Measurements from ENCODE around the gene ARHGEF3. TPM values are rescaled to one million over a fixed set of nuclear protein-coding genes. Genes with fewer than 3 reads are reported as not detected.

The ARHGEF3 gene
- total RNA-seq, 1 experiment from 2014 or later: 10.2 TPM

DNA sequence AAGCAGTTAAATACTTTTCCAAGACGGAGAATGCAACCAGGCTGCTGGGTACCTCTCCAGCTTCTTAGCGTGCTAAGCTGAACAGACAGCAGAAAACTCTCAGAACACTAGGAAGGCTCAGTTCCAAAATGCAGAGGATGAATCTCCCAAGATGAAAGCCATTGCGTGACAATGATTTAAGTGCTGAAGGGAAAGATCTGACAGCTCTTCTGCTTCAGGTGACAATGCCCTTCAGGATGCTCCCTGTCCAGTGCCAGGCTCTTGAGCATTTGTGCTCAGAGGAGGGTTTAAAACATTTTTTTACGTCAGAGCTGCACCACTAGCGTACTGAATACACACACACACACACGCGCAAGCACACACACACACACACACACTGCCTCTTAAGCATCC is 26.3 kb downstream of the ARHGEF3 start:
- no peaks in the 10 kb centered on the region for H3K9me3 ChIP-seq
- no peaks in the 10 kb centered on the region for H3K4me1 ChIP-seq
- Mint-ChIP-seq H3K4me1 (ENCODE audit: low read depth, unreplicated experiment) (no peaks in the 10 kb centered on the region), H3K4me3 (ENCODE audit: unreplicated experiment) (no peak overlapping the region), H3K36me3 (ENCODE audit: insufficient read depth, unreplicated experiment) (peaks cover 6% of the 10 kb centered on the region), H3K27me3 (ENCODE audit: insufficient read depth, unreplicated experiment) (no peaks in the 10 kb centered on the region), H3K9me3 (ENCODE audit: unreplicated experiment) (no peaks in the 10 kb centered on the region), H3K27ac (ENCODE audit: unreplicated experiment) (no peak overlapping the region)
- ChIA-PET POLR2A (no interaction called here), CTCF (interaction anchor here (1.0 kb wide), 1 partner anchor 26 kb away, joined by 3 read pairs; the partner anchor contains the start of gene ARHGEF3)
- H3K27me3 ChIP-seq (replicated peaks; ENCODE audit: control insufficient read depth, insufficient read depth, low read length): no peaks in the 10 kb centered on the region
- BruUV-seq (replicated peaks): no TSS peak
- TF ChIP-seq, protein P1, sequence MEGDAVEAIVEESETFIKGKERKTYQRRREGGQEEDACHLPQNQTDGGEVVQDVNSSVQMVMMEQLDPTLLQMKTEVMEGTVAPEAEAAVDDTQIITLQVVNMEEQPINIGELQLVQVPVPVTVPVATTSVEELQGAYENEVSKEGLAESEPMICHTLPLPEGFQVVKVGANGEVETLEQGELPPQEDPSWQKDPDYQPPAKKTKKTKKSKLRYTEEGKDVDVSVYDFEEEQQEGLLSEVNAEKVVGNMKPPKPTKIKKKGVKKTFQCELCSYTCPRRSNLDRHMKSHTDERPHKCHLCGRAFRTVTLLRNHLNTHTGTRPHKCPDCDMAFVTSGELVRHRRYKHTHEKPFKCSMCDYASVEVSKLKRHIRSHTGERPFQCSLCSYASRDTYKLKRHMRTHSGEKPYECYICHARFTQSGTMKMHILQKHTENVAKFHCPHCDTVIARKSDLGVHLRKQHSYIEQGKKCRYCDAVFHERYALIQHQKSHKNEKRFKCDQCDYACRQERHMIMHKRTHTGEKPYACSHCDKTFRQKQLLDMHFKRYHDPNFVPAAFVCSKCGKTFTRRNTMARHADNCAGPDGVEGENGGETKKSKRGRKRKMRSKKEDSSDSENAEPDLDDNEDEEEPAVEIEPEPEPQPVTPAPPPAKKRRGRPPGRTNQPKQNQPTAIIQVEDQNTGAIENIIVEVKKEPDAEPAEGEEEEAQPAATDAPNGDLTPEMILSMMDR (IDR thresholded peaks at IDR 0.05; ENCODE audit: insufficient read depth in 1 of 2, low read depth in 1 of 2, low read length in 1 of 2, severe bottlenecking in 1 of 2, unreplicated experiment in 1 of 2): no peak
- no peaks in the 10 kb centered on the region for H3K36me3 ChIP-seq (ENCODE audit: control insufficient read depth, insufficient read depth, low read length)
- H3K4me3 ChIP-seq (ENCODE audit: low read depth, low read length): no peak overlapping the region
- DNase-seq: no peak
- intact Hi-C loops (cut with micrococcal nuclease; ENCODE audit: unreplicated experiment): no loop called here

GRCh38 chr3:56773986-56774385 is 27.8 kb downstream of the ARHGEF3 start:
- H3K36me3 ChIP-seq (ENCODE audit: control insufficient read depth, insufficient read depth, low read length): no peaks in the 10 kb centered on the region
- TF ChIP-seq, protein P1 (IDR thresholded peaks at IDR 0.05; ENCODE audit: insufficient read depth in 1 of 2, low read depth in 1 of 2, low read length in 1 of 2, severe bottlenecking in 1 of 2, unreplicated experiment in 1 of 2): no peak
- H3K4me3 ChIP-seq (ENCODE audit: low read depth, low read length): no peak overlapping the region
- no peaks in the 10 kb centered on the region for H3K9me3 Mint-ChIP-seq (ENCODE audit: unreplicated experiment)
- peaks cover 9% of the 10 kb centered on the region for H3K36me3 Mint-ChIP-seq (ENCODE audit: insufficient read depth, unreplicated experiment)
- no peaks in the 10 kb centered on the region for H3K4me1 Mint-ChIP-seq (ENCODE audit: low read depth, unreplicated experiment)
- no peaks in the 10 kb centered on the region for H3K27me3 ChIP-seq (replicated peaks; ENCODE audit: control insufficient read depth, insufficient read depth, low read length)
- no peak overlapping the region for H3K4me3 Mint-ChIP-seq (ENCODE audit: unreplicated experiment)
- no peaks in the 10 kb centered on the region for H3K27me3 Mint-ChIP-seq (ENCODE audit: insufficient read depth, unreplicated experiment)
- no peaks in the 10 kb centered on the region for H3K9me3 ChIP-seq
- no TSS peak for BruUV-seq (replicated peaks)
- no peaks in the 10 kb centered on the region for H3K4me1 ChIP-seq
- H3K27ac Mint-ChIP-seq (ENCODE audit: unreplicated experiment): no peak overlapping the region
- no peak for DNase-seq
- POLR2A ChIA-PET: no interaction called here
- CTCF ChIA-PET: no interaction called here
- intact Hi-C loops (cut with micrococcal nuclease; ENCODE audit: unreplicated experiment): no loop called here

GRCh38 chr3:56772952-56773938 is 28.5 kb downstream of the ARHGEF3 start:
- TF ChIP-seq, protein P1 (IDR thresholded peaks at IDR 0.05; ENCODE audit: insufficient read depth in 1 of 2, low read depth in 1 of 2, low read length in 1 of 2, severe bottlenecking in 1 of 2, unreplicated experiment in 1 of 2): no peak
- intact Hi-C loops (cut with micrococcal nuclease; ENCODE audit: unreplicated experiment): no loop called here
- H3K36me3 Mint-ChIP-seq (ENCODE audit: insufficient read depth, unreplicated experiment): peaks cover 11% of the 10 kb centered on the region
- ChIA-PET POLR2A (no interaction called here), CTCF (no interaction called here)
- Histone ChIP-seq H3K9me3 (no peaks in the 10 kb centered on the region), H3K36me3 (ENCODE audit: control insufficient read depth, insufficient read depth, low read length) (no peaks in the 10 kb centered on the region), H3K27me3 (replicated peaks; ENCODE audit: control insufficient read depth, insufficient read depth, low read length) (no peaks in the 10 kb centered on the region), H3K4me1 (no peaks in the 10 kb centered on the region), H3K4me3 (ENCODE audit: low read depth, low read length) (no peak overlapping the region)
- H3K9me3 Mint-ChIP-seq (ENCODE audit: unreplicated experiment): no peaks in the 10 kb centered on the region
- no peaks in the 10 kb centered on the region for H3K4me1 Mint-ChIP-seq (ENCODE audit: low read depth, unreplicated experiment)
- H3K27me3 Mint-ChIP-seq (ENCODE audit: insufficient read depth, unreplicated experiment): no peaks in the 10 kb centered on the region
- no TSS peak for BruUV-seq (replicated peaks)
- H3K27ac Mint-ChIP-seq (ENCODE audit: unreplicated experiment): no peak overlapping the region
- H3K4me3 Mint-ChIP-seq (ENCODE audit: unreplicated experiment): no peak overlapping the region
- no peak for DNase-seq
